ENCODE measurements around the gene SSU72.

SSU72 gene

DNA sequence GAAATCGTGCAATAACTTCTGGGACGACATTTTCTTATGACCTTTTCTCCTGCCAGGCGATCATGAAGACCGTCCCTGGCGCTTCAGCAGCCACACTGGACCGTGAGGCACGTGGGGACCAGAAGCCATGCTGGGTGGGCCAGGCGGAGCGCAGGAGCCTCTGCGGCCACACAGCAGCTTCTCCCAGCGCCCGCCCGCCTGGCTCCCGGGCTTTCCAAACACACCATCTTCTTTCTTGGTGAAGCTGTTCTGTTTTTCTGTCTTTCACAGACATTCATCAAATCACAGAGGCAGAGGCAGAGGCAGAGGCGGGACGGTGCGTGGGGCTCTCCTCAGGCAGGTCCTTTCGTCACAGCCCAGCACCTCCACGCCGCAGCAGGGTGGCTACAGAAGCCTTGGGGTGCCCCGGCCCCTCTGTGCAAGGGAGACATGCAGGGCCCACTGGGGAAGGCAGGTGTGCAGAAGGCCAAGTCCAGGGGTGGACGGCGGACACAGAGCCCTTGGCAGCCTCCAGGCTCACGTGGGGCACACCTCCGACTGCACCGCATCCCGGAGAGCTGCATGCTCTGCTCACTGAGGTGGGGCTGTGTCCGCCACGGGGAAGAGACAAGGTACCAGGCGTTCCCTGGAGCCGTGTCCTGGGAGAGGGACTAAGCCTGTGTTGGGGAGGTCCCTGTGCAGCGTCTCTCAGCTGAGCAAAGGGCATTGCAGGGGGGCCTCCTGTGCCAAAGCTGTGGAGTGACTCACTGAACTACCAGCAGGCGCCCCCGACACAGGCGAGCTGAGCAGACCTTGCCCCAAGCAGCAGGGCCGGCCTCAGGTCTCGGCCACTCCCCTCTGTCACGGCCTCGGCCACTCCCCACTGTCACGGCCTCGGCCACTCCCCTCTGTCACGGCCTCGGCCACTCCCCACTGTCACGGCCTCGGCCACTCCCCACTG is 31.6 kb downstream of the SSU72 start:
- Histone ChIP-seq H3K9ac (ENCODE audit: low read depth, low read length) (no peak overlapping the region), H3K27ac (ENCODE audit: low read length) (no peak overlapping the region), H3K9me3 (ENCODE audit: insufficient read depth, low read depth, low read length) (no peaks in the 10 kb centered on the region), H3K27me3 (ENCODE audit: insufficient read depth, low read length) (no peaks in the 10 kb centered on the region), H3K4me1 (ENCODE audit: insufficient read depth, low read length) (no peaks in the 10 kb centered on the region), H3K4me3 (ENCODE audit: low read length) (no peak overlapping the region), H3K36me3 (ENCODE audit: insufficient read depth, low read depth, low read length) (peaks cover 18% of the 10 kb centered on the region)

DNA sequence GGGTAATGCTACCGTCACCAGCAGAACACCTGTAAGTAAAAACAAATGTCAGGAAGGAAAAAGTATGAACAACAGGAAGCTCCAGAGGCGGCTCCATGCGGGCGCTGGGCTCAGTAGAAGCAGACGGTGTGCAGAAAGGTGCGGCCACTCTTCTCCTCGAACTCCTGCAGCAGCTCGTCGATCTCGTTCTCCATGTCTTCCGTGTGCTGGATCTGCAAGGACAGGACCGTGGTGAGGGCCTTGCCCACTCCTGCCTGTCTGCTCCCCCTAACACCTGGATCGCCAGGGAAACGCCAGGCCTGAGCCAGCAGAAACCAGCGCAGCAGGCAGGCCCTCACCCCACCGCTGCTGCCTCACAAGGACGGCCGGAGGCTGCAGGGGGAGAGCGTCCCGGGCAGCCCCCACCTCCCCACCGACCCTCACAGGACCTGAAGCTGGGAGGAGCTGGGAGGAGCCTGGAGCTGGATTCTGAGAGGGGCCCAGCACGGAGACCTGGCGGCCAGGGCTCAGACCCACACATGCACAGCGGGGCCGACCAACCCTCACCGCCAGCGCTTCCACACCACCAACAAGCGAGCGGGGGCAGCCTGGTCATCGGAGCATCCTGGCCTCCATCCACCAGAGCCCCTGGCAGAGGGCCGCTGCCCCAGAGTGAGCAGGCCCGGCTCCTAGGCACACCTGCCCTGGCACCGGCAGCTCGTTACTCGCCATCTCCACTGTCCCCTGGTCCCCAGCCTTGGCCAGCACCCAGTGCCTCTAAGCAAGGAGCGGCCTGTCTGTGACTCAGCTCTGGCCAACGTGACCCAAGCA is 32.5 kb downstream of the SSU72 start:
- Histone ChIP-seq H3K9ac (ENCODE audit: low read depth, low read length) (no peak overlapping the region), H3K4me1 (ENCODE audit: insufficient read depth, low read length) (no peaks in the 10 kb centered on the region), H3K4me3 (ENCODE audit: low read length) (no peak overlapping the region), H3K27me3 (ENCODE audit: insufficient read depth, low read length) (no peaks in the 10 kb centered on the region), H3K36me3 (ENCODE audit: insufficient read depth, low read depth, low read length) (peaks cover 22% of the 10 kb centered on the region), H3K9me3 (ENCODE audit: insufficient read depth, low read depth, low read length) (no peaks in the 10 kb centered on the region), H3K27ac (ENCODE audit: low read length) (no peak overlapping the region)

DNA sequence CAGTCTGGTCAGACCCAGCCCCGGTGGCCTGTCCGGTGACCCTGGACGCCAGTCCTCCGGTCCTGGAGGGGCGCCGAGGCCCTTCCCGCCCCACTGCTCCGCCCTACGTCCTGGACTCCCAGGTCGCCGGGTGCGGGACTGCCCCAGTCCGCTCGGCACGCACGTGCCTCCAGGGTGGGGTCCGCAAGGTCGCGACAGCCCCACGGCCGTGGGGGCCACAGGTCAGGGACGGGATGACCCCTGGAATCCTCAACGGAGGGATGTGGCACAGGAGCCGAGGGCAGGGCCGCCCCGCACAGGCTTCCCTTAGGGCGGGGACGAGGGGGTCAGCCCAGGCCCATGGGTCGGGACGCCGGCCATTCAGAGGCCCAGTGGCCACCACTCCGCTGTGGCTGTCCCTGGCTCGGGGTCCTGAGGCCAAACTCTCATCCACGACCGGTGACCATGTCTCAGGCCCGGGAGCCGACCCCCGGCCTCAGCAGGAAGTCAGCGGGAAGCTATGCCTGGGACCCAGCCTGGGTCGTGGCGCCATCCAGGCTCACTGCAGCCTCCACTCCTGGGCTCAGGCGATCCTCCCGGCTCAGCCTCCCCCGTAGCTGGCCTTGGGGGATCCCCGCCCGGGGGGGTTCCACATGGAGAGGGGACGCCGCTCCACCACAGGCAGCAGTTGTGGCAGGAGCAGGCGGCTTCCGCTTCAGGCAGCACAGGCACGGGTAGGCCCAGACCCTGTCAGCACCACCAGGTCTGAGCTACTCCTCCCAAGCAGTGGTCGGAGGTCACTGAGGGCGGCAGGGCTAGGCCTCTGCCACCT is 33.6 kb downstream of the SSU72 start:
- H3K36me3 ChIP-seq (ENCODE audit: insufficient read depth, low read depth, low read length) = peaks cover 21% of the 10 kb centered on the region
- no peak overlapping the region for H3K27ac ChIP-seq (ENCODE audit: low read length)
- H3K4me1 ChIP-seq (ENCODE audit: insufficient read depth, low read length) = no peaks in the 10 kb centered on the region
- H3K9me3 ChIP-seq (ENCODE audit: insufficient read depth, low read depth, low read length) = no peaks in the 10 kb centered on the region
- H3K4me3 ChIP-seq (ENCODE audit: low read length) = peak overlapping the region; percentile 59; the same call in 1 of the 2 replicates
- no peaks in the 10 kb centered on the region for H3K27me3 ChIP-seq (ENCODE audit: insufficient read depth, low read length)
- H3K9ac ChIP-seq (ENCODE audit: low read depth, low read length) = peak overlapping the region; percentile 78

DNA sequence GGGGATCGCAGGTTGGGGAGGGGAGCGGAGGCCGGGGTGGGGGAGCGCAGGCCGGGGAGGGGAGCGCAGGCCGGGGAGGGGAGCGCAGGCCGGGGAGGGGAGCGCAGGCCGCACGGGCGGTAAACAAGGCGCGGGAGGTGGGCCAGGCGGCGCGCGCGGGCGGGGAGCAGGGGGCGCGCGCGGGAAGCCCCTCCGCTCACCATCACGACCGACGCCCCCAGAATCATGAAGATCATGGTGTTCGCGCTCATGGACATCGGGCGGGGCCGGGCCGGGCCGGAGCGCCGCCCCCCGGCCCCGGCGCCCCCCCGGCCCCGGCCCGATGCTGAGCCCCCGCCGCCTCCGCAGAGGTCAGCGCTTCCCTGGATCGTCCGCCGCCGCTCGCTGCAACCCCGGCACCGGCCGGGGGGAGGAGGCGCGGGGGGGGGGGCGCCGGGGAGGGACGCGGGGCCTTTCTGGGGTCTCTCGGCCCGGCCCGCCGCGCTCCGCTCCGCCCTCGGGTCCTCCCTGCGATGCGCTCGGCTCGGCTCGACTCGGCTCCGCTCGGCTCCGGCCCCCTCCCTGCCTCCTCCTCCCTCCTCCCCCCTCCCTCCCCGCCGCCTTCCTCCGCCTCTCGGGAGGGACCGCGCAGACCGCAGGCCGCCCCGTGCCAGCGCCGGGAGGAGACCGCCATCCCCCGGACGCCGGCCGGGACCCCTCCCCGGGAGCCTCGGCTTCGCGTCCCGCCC is 34.4 kb downstream of the SSU72 start, which contains the start of gene TMEM240:
Gene TMEM240 (minus strand): TSS at position 535 of the 728 bp plus-strand sequence. CDS start 278 bp downstream, at position 257.
- no peaks in the 10 kb centered on the region for H3K9me3 ChIP-seq (ENCODE audit: insufficient read depth, low read depth, low read length)
- no peak within 1 kb of the TSS for H3K27ac ChIP-seq (ENCODE audit: low read length)
- no peaks in the 10 kb centered on the region for H3K4me1 ChIP-seq (ENCODE audit: insufficient read depth, low read length)
- H3K27me3 ChIP-seq (ENCODE audit: insufficient read depth, low read length) = no peaks in the 10 kb centered on the region
- H3K36me3 ChIP-seq (ENCODE audit: insufficient read depth, low read depth, low read length) = peaks cover 21% of the 10 kb centered on the region
- peak within 1 kb of the TSS; percentile 79; the same call in 1 of the 2 replicates for H3K4me3 ChIP-seq (ENCODE audit: low read length)
- peak within 1 kb of the TSS; percentile 78 for H3K9ac ChIP-seq (ENCODE audit: low read depth, low read length)

DNA sequence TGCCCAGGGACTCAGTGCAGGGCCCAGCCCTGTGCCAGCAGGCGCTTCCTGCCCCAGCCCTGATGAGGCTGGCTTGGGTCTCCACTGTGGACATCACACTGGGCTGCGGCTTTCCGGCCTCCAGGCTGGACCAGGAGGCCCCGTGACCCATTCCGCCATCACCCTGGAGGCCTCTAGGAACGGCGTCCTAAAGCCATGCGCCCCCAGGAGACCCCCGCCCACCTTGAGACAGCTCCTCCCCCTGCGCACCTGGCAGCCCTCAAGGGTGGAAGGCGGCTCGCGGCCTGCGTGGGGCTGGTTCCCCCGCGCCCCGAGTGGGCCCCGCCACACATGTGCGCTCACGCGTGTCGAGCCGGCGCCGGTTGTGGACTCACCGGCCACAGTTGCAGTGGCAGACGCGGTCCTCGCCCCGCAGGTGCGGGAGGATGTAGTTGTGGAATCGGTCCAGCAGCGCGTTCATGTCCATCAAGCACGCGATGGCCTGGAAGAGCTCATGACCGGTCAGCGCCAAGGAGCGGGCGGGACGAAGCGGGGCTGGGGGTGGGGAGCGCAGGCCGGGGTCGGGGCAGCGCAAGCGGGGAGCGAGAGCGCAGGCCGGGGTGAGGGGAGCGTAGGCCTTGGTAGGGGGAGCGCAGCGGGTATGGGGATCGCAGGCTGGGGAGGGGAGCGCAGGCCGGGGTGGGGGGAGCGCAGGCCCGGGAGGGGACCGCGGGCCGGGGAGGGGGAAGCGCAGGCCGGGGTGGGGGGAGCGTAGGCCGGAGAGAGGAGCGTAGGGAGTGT is 35.2 kb downstream of the SSU72 start:
- H3K27ac ChIP-seq (ENCODE audit: low read length) = no peak overlapping the region
- H3K27me3 ChIP-seq (ENCODE audit: insufficient read depth, low read length) = no peaks in the 10 kb centered on the region
- H3K9ac ChIP-seq (ENCODE audit: low read depth, low read length) = peak overlapping the region; percentile 65; the same call in 1 of the 2 replicates
- H3K9me3 ChIP-seq (ENCODE audit: insufficient read depth, low read depth, low read length) = no peaks in the 10 kb centered on the region
- H3K36me3 ChIP-seq (ENCODE audit: insufficient read depth, low read depth, low read length) = peaks cover 21% of the 10 kb centered on the region
- H3K4me1 ChIP-seq (ENCODE audit: insufficient read depth, low read length) = no peaks in the 10 kb centered on the region
- H3K4me3 ChIP-seq (ENCODE audit: low read length) = peak overlapping the region; percentile 79; the same call in 1 of the 2 replicates

DNA sequence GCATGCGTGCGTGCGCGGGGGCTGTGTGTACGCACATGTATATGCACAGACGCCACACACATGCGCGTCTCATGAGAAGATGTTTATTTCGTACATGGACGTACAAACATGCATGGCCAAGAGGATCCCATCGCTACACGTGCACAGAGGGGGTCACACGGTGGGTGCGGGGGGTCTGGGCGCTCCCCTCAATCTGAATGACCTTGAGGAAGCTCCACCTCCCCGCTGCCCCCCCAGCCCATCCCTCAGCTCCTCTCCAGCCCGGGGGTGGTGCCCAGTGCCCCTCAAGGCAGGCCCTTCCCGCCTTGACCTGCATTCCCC is 35.7 kb downstream of the SSU72 start:
- H3K27ac ChIP-seq (ENCODE audit: low read length) = no peak overlapping the region
- peak overlapping the region; percentile 79; the same call in 1 of the 2 replicates for H3K4me3 ChIP-seq (ENCODE audit: low read length)
- H3K27me3 ChIP-seq (ENCODE audit: insufficient read depth, low read length) = no peaks in the 10 kb centered on the region
- H3K4me1 ChIP-seq (ENCODE audit: insufficient read depth, low read length) = no peaks in the 10 kb centered on the region
- H3K36me3 ChIP-seq (ENCODE audit: insufficient read depth, low read depth, low read length) = peaks cover 21% of the 10 kb centered on the region
- peak overlapping the region; percentile 65; the same call in 1 of the 2 replicates for H3K9ac ChIP-seq (ENCODE audit: low read depth, low read length)
- H3K9me3 ChIP-seq (ENCODE audit: insufficient read depth, low read depth, low read length) = no peaks in the 10 kb centered on the region

DNA sequence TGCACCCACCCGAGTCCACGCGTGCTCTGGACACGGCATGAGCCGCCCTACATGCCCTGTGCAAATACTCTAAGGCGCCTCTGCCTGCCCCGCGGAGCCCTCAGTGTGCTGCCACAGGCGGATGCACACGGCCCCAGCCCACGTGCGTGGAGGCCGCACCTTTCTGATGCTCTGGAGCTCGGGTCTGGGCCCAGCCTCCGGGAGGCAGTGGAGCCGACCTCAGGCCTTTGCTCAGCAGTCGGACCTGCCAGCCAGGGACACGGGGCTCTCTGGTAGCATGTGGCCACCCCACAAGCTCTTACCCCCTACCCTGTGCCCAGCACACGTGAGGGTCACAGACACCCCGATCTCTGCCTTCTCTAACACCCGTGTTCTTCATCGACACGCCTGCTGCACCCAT is 36.3 kb downstream of the SSU72 start:
- no peak overlapping the region for H3K27ac ChIP-seq (ENCODE audit: low read length)
- peaks cover 21% of the 10 kb centered on the region for H3K36me3 ChIP-seq (ENCODE audit: insufficient read depth, low read depth, low read length)
- H3K9ac ChIP-seq (ENCODE audit: low read depth, low read length) = no peak overlapping the region
- H3K27me3 ChIP-seq (ENCODE audit: insufficient read depth, low read length) = no peaks in the 10 kb centered on the region
- no peaks in the 10 kb centered on the region for H3K9me3 ChIP-seq (ENCODE audit: insufficient read depth, low read depth, low read length)
- no peaks in the 10 kb centered on the region for H3K4me1 ChIP-seq (ENCODE audit: insufficient read depth, low read length)
- no peak overlapping the region for H3K4me3 ChIP-seq (ENCODE audit: low read length)

DNA sequence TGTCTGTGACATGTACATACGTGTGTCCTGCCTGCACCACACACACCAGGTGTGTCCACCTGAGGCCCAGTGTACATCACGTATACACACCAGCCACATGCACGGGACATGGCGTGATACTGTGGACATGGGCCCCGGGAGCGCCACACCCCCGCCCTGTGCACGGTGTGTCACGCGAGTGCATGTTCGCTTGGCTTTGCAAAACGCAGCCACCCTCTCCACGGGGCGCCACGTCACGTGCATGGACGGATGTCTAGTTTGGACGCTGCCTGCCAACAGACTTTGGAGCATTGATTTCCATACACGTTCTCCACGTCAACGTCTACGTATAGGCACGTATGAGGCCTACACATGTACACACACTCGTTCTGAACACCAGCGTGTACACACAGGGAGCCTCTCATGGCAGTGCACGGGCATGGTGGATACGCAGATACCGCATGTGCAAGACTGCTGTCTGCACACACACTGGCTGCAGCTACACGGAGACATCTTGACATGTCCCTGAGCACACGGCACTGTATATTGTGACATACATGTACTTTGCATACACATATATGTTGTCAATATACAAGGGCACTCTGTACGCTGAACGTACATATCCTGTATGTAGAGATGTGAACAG is 36.9 kb downstream of the SSU72 start:
- Histone ChIP-seq H3K27ac (ENCODE audit: low read length) (no peak overlapping the region), H3K27me3 (ENCODE audit: insufficient read depth, low read length) (no peaks in the 10 kb centered on the region), H3K36me3 (ENCODE audit: insufficient read depth, low read depth, low read length) (peaks cover 20% of the 10 kb centered on the region), H3K4me3 (ENCODE audit: low read length) (no peak overlapping the region), H3K9ac (ENCODE audit: low read depth, low read length) (no peak overlapping the region), H3K9me3 (ENCODE audit: insufficient read depth, low read depth, low read length) (no peaks in the 10 kb centered on the region), H3K4me1 (ENCODE audit: insufficient read depth, low read length) (no peaks in the 10 kb centered on the region)

DNA sequence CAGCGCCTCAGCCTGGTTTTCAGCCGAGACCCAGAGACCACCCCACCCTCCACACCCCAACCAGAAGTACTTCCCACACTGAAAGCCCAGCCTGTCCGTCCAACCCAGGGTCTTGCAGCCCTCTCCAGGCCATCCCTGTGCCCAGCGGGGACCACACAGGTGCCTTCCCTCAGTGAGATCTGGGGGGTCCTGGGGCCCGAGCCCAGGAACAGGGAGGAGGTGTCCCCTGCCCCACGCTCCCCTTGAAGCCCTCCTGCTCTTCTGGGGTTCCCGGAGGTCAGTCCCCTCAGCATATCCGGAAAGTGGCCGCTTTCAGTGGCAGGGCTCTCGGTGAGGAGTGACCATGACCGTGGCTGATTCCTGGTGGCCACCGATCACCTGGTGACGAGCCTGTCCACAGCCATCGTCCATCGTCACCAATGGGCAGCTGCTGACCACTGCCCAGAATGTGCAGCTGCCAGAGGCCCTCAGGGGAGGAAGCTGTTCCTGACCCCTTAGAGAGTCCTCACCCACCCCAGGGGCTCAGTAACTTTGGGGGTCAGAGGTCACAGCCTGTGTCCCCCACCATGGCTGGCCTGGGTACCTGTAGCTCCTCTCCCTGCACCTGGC is 37.6 kb downstream of the SSU72 start:
- no peaks in the 10 kb centered on the region for H3K9me3 ChIP-seq (ENCODE audit: insufficient read depth, low read depth, low read length)
- peaks cover 13% of the 10 kb centered on the region; the same call in 1 of the 2 replicates for H3K36me3 ChIP-seq (ENCODE audit: insufficient read depth, low read depth, low read length)
- no peak overlapping the region for H3K4me3 ChIP-seq (ENCODE audit: low read length)
- no peak overlapping the region for H3K27ac ChIP-seq (ENCODE audit: low read length)
- H3K4me1 ChIP-seq (ENCODE audit: insufficient read depth, low read length) = no peaks in the 10 kb centered on the region
- H3K27me3 ChIP-seq (ENCODE audit: insufficient read depth, low read length) = no peaks in the 10 kb centered on the region
- H3K9ac ChIP-seq (ENCODE audit: low read depth, low read length) = no peak overlapping the region
